Measurements from ENCODE around the gene NADSYN1.

DNA sequence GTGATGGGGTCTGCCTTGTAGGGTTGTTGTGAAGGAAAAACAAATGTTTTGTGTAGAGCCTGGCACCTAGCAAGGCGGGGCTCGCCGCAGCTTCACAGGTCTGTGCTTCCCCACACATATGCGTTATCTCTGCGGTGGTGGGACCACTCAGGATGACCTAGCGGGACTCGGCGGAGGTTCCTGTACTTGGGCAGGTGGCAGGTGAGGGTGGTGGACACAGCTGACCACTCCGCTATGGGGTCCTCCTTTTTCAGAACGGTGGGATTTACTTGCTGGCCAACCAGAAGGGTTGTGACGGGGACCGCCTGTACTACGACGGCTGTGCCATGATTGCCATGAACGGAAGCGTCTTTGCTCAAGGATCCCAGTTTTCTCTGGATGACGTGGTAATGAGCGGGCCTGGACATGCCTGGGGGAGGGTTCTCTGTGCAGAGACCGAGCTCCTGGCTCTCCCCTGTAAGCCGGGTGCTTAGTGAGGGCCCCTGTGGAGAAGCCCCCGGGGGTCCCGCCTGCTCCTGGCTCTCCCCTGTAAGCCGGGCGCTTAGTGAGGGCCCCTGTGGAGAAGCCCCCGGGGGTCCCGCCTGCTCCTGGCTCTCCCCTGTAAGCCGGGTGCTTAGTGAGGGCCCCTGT, 21.3 kb downstream of the NADSYN1 start:
- TF ChIP-seq, protein P1, sequence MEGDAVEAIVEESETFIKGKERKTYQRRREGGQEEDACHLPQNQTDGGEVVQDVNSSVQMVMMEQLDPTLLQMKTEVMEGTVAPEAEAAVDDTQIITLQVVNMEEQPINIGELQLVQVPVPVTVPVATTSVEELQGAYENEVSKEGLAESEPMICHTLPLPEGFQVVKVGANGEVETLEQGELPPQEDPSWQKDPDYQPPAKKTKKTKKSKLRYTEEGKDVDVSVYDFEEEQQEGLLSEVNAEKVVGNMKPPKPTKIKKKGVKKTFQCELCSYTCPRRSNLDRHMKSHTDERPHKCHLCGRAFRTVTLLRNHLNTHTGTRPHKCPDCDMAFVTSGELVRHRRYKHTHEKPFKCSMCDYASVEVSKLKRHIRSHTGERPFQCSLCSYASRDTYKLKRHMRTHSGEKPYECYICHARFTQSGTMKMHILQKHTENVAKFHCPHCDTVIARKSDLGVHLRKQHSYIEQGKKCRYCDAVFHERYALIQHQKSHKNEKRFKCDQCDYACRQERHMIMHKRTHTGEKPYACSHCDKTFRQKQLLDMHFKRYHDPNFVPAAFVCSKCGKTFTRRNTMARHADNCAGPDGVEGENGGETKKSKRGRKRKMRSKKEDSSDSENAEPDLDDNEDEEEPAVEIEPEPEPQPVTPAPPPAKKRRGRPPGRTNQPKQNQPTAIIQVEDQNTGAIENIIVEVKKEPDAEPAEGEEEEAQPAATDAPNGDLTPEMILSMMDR (IDR thresholded peaks at IDR 0.05) = no peak
- no peak for TF ChIP-seq POLR2AphosphoS5 (IDR thresholded peaks at IDR 0.05)
